ENCODE measurements around the gene NOTO. TPM values are rescaled to one million over a fixed set of nuclear protein-coding genes. Genes with fewer than 3 reads are reported as not detected.

The NOTO gene
- total RNA-seq, 1 experiment from 2014 or later, result 0.66 TPM

- Mint-ChIP-seq H3K4me3 (no peak overlapping the region), H3K9me3 (no peaks in the 10 kb centered on the region), H3K4me1 (no peaks in the 10 kb centered on the region), H3K27ac (no peak overlapping the region; a peak in 1 of 7 replicates), H3K36me3 (ENCODE audit: insufficient read depth in 1 of 3, low read depth in 3 of 3) (peaks cover 13 to 47% (median 44%) of the 10 kb centered on the region in 3 experiments; a peak in 6 of 7 replicates), H3K27me3 (ENCODE audit: low read depth) (no peaks in the 10 kb centered on the region)
- no peaks in the 10 kb centered on the region for H3K79me1 ChIP-seq (ENCODE audit: insufficient read depth, low read depth, low read length, poor library complexity, severe bottlenecking)
- no peaks in the 10 kb centered on the region for H3K9me3 ChIP-seq (ENCODE audit: control insufficient read depth, low read depth, low read length)
- H4K91ac ChIP-seq (ENCODE audit: insufficient read length, low read depth, low read length), result no peak overlapping the region
- no peak overlapping the region for H3K14ac ChIP-seq (ENCODE audit: insufficient read depth, low read length)
- no peaks in the 10 kb centered on the region for H3K4me1 ChIP-seq (ENCODE audit: insufficient read depth, low read length)
- H3K23me2 ChIP-seq (ENCODE audit: insufficient read length, low read depth, low read length, poor library complexity, severe bottlenecking), result no peaks in the 10 kb centered on the region
- no peak for TF ChIP-seq CTCF (conservative IDR thresholded peaks at IDR 0.05)
- H2AK5ac ChIP-seq (ENCODE audit: insufficient read length, low read length), result no peak overlapping the region
- no peak overlapping the region for H2BK12ac ChIP-seq (ENCODE audit: insufficient read length, low read depth, low read length)
- H3T11ph ChIP-seq (ENCODE audit: low read length), result no peak overlapping the region
- no peak overlapping the region for H3K4ac ChIP-seq (ENCODE audit: low read depth, low read length)
- no peak overlapping the region for H4K8ac ChIP-seq (replicated peaks; ENCODE audit: insufficient read length, low read depth, low read length)
- H3K56ac ChIP-seq (ENCODE audit: insufficient read length, low read depth, low read length), result no peak overlapping the region
- H2BK15ac ChIP-seq (ENCODE audit: low read depth, low read length), result no peak overlapping the region
- no peak overlapping the region for H3K9ac ChIP-seq (ENCODE audit: extremely low read depth, insufficient read length, low read length)
- no peak overlapping the region for H2BK120ac ChIP-seq (ENCODE audit: low read depth, low read length, poor library complexity, severe bottlenecking)
- no peak overlapping the region for H3K27ac ChIP-seq (ENCODE audit: insufficient read length, low read depth, low read length)
- H2BK5ac ChIP-seq (ENCODE audit: insufficient read length, low read length), result no peak overlapping the region
- H3K23ac ChIP-seq (ENCODE audit: insufficient read length, low read depth, low read length), result no peak overlapping the region
- H3K79me2 ChIP-seq (ENCODE audit: insufficient read depth, low read length), result no peaks in the 10 kb centered on the region
- no peak overlapping the region for H4K5ac ChIP-seq (ENCODE audit: insufficient read length, low read depth, low read length)
- DNase-seq, result no peak
- no peaks in the 10 kb centered on the region for H4K20me1 ChIP-seq (ENCODE audit: control insufficient read depth, insufficient read depth, insufficient read length)
- WGBS (ENCODE audit: extremely low coverage, insufficient read length, low lambda C conversion rate), result no CpG with 5 or more reads among the region's 9 CpGs
- no peak overlapping the region for H3K18ac ChIP-seq (ENCODE audit: insufficient read length, low read depth, low read length)
- no peak overlapping the region for H2BK20ac ChIP-seq (ENCODE audit: low read depth, low read length, poor library complexity, severe bottlenecking)
- no peaks in the 10 kb centered on the region for H3K27me3 ChIP-seq (ENCODE audit: insufficient read depth, low read length)
- H3K4me2 ChIP-seq (ENCODE audit: insufficient read depth, insufficient read length, low read length), result no peak overlapping the region
- no peak overlapping the region for H2AFZ ChIP-seq (ENCODE audit: low read length)
These were observed 23.4 kb downstream of the NOTO start for GRCh38 chr2:73225513-73226360.

Data from H9 (cell line).